DND-41 (cell line): ENCODE measurements around the gene HTT-AS.

Experiments used
- ATAC-seq: fragments of 200-7000 bp; cut with Tn5 transposase; 3 replicates; pipeline ENCODE4 v1.9.1; 2021; ENCODE audit warnings: low read depth; ENCODE audit not compliant: insufficient read depth
- DNase-seq: peaks from one replicate; pipeline ENCODE4 v3.0.0-alpha.2; 2020
- H2AFZ ChIP-seq: 2 replicates; pipeline ENCODE4 v1.6.0; 2012; ENCODE audit warnings: low read depth, low read length
- H3K27ac ChIP-seq: 2 replicates; pipeline ENCODE4 v1.5.1; 2012; ENCODE audit warnings: low read length, inconsistent platforms
- H3K27me3 ChIP-seq: fragments of 200-600 bp; sonication (generic); 2 replicates; pipeline ENCODE4 v1.6.0; 2012; ENCODE audit warnings: low read length, mild to moderate bottlenecking, inconsistent platforms; ENCODE audit not compliant: insufficient read depth, poor library complexity
- H3K36me3 ChIP-seq: 2 replicates; pipeline ENCODE4 v1.5.1; 2012; ENCODE audit warnings: low read length, inconsistent platforms; ENCODE audit not compliant: insufficient read depth
- H3K4me1 ChIP-seq: 2 replicates; pipeline ENCODE4 v1.5.1; 2012; ENCODE audit warnings: mild to moderate bottlenecking, low read length; ENCODE audit not compliant: insufficient read depth
- H3K4me2 ChIP-seq: 2 replicates; pipeline ENCODE4 v1.6.0; 2012; ENCODE audit warnings: mild to moderate bottlenecking, moderate library complexity, low read length, inconsistent platforms; ENCODE audit not compliant: insufficient read depth
- H3K4me3 ChIP-seq, 2 experiments: fragments of 200-600 bp in 1 of 2; shearing (Covaris generic) in 1 of 2; 2 replicates each; pipeline ENCODE4 v1.5.1; 2012 to 2016; ENCODE audit warnings: inconsistent platforms in 2 of 2, low read length in 2 of 2, mild to moderate bottlenecking in 2 of 2, low read depth in 1 of 2, moderate library complexity in 1 of 2
- H3K79me2 ChIP-seq: 2 replicates; pipeline ENCODE4 v1.6.0; 2012; ENCODE audit warnings: low read length, inconsistent platforms; ENCODE audit not compliant: insufficient read depth
- H3K9ac ChIP-seq: 2 replicates; pipeline ENCODE4 v1.6.0; 2012; ENCODE audit warnings: low read depth, mild to moderate bottlenecking, inconsistent platforms, low read length, moderate library complexity
- H3K9me3 ChIP-seq: 2 replicates; pipeline ENCODE4 v1.5.1; 2012; ENCODE audit warnings: low read length, moderate library complexity, mild to moderate bottlenecking, inconsistent platforms; ENCODE audit not compliant: insufficient read depth, severe bottlenecking
- H4K20me1 ChIP-seq: 2 replicates; pipeline ENCODE4 v1.6.0; 2012; ENCODE audit warnings: low read length; ENCODE audit not compliant: insufficient read depth
- EZH2 ChIP-seq: IDR thresholded peaks from 3 replicates; pipeline ENCODE4 v1.6.1; 2012; ENCODE audit warnings: borderline replicate concordance, low read depth, mild to moderate bottlenecking, moderate library complexity, low read length, inconsistent platforms; ENCODE audit not compliant: severe bottlenecking
- TF ChIP-seq, protein P1 (sequence below): IDR thresholded peaks from 2 replicates; pipeline ENCODE4 v1.5.1; 2012; ENCODE audit warnings: borderline replicate concordance, low read length, moderate library complexity, mild to moderate bottlenecking; ENCODE audit not compliant: poor library complexity, severe bottlenecking; ENCODE audit errors: extremely low read depth

HTT-AS gene

DNA sequence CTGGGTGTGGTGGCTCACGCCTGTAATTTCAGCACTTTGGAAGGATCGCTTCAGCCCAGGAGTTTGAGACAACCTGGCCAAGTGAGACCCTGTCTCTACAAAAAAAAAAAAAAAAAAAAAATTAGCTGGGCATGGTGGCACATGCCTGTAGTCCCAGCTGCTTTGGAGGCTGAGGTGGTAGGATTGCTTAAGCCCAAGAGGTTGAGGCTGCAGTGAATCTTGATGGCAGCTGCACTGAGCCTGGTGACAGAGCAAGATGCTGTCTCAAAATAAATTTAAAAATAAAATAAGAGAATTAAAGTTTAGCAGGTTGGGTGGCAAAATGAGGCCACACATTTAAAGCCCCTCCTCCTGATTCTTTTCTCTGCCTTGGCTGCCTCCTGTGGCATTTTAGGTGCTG, 47.3 kb upstream of the HTT-AS start:
- H2AFZ ChIP-seq = no peak overlapping the region
- H3K27me3 ChIP-seq = no peaks in the 10 kb centered on the region
- H3K9ac ChIP-seq = no peak overlapping the region
- no peaks in the 10 kb centered on the region for H4K20me1 ChIP-seq
- TF ChIP-seq, protein P1, sequence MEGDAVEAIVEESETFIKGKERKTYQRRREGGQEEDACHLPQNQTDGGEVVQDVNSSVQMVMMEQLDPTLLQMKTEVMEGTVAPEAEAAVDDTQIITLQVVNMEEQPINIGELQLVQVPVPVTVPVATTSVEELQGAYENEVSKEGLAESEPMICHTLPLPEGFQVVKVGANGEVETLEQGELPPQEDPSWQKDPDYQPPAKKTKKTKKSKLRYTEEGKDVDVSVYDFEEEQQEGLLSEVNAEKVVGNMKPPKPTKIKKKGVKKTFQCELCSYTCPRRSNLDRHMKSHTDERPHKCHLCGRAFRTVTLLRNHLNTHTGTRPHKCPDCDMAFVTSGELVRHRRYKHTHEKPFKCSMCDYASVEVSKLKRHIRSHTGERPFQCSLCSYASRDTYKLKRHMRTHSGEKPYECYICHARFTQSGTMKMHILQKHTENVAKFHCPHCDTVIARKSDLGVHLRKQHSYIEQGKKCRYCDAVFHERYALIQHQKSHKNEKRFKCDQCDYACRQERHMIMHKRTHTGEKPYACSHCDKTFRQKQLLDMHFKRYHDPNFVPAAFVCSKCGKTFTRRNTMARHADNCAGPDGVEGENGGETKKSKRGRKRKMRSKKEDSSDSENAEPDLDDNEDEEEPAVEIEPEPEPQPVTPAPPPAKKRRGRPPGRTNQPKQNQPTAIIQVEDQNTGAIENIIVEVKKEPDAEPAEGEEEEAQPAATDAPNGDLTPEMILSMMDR = no peak
- TF ChIP-seq EZH2 = no peak
- H3K4me2 ChIP-seq = no peak overlapping the region
- ATAC-seq (no peak), DNase-seq (no peak)
- no peaks in the 10 kb centered on the region for H3K4me1 ChIP-seq
- peaks cover 60% of the 10 kb centered on the region for H3K36me3 ChIP-seq
- H3K4me3 ChIP-seq = no peak overlapping the region
- no peaks in the 10 kb centered on the region for H3K9me3 ChIP-seq
- H3K27ac ChIP-seq = no peak overlapping the region
- H3K79me2 ChIP-seq = no peaks in the 10 kb centered on the region

DNA sequence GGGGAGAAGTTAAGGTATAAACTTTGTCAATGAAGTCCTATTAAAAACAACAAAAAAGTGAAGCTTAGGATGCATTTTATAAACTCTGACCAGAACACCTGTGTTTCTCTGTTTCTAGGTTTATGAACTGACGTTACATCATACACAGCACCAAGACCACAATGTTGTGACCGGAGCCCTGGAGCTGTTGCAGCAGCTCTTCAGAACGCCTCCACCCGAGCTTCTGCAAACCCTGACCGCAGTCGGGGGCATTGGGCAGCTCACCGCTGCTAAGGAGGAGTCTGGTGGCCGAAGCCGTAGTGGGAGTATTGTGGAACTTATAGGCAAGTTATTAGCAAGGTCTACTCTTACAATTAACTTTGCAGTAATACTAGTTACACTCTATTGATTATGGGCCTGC, 46.8 kb upstream of the HTT-AS start:
- TF ChIP-seq, protein P1 = no peak
- no peak for TF ChIP-seq EZH2
- Histone ChIP-seq H3K36me3 (peaks cover 63% of the 10 kb centered on the region), H3K27me3 (no peaks in the 10 kb centered on the region), H3K4me2 (no peak overlapping the region), H3K79me2 (no peaks in the 10 kb centered on the region), H3K4me3 (no peak overlapping the region), H3K9ac (no peak overlapping the region), H4K20me1 (no peaks in the 10 kb centered on the region), H3K4me1 (no peaks in the 10 kb centered on the region), H3K9me3 (no peaks in the 10 kb centered on the region), H3K27ac (no peak overlapping the region), H2AFZ (no peak overlapping the region)
- ATAC-seq (no peak), DNase-seq (no peak)

DNA sequence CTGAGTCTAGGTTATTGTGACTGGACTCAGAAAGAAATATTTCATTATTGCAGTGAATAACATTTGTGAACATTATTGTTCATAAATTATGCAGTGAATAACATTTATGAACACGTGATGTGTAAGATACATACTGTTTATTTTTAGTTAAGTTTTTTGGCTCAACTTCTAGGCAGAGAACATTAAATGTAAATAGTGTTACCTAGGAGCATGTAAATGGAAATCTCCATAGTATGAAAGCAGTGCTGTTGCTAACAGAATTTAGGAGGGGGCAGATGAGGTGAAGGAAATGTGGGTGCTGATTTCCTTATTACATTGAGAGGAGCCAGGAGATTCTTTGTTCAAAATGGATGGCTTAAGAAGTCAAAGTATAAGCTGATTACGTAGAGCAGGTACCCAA, 45.1 kb upstream of the HTT-AS start:
- H3K9me3 ChIP-seq = no peaks in the 10 kb centered on the region
- H4K20me1 ChIP-seq = peaks cover 5% of the 10 kb centered on the region; the same call in 1 of the 2 replicates
- no peaks in the 10 kb centered on the region for H3K4me1 ChIP-seq
- no peak for ATAC-seq
- H2AFZ ChIP-seq = no peak overlapping the region
- H3K36me3 ChIP-seq = peaks cover 75% of the 10 kb centered on the region
- no peaks in the 10 kb centered on the region for H3K27me3 ChIP-seq
- no peak for DNase-seq
- TF ChIP-seq, protein P1 = no peak
- no peak for TF ChIP-seq EZH2
- H3K79me2 ChIP-seq = no peaks in the 10 kb centered on the region
- no peak overlapping the region for H3K4me2 ChIP-seq
- no peak overlapping the region for H3K4me3 ChIP-seq
- no peak overlapping the region for H3K9ac ChIP-seq
- no peak overlapping the region for H3K27ac ChIP-seq

DNA sequence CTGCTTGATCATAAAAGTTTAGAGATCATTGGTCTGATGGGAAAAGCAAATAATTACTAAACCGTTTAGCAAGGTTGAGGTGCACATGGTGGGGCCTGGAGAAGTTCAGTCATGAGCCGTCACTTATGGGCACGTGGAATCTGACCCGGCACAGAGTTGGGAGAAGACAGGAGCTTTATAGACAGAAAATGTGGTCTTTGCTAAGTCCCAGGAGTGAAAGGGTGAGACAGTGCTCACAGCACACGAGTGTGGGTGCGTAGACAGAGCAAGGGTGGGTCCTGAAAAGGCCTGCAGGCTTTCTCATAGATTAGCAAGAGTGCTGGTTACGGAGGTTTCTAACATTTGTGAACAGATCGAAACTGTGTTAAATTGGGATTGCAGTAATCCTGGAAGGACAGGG, 44.0 kb upstream of the HTT-AS start:
- H3K4me2 ChIP-seq = no peak overlapping the region
- DNase-seq (no peak), ATAC-seq (no peak)
- H2AFZ ChIP-seq = no peak overlapping the region
- H3K27me3 ChIP-seq = no peaks in the 10 kb centered on the region
- TF ChIP-seq, protein P1 = no peak
- TF ChIP-seq EZH2 = no peak
- peaks cover 5% of the 10 kb centered on the region; the same call in 1 of the 2 replicates for H4K20me1 ChIP-seq
- H3K79me2 ChIP-seq = no peaks in the 10 kb centered on the region
- no peaks in the 10 kb centered on the region for H3K9me3 ChIP-seq
- H3K27ac ChIP-seq = no peak overlapping the region
- no peaks in the 10 kb centered on the region for H3K4me1 ChIP-seq
- H3K4me3 ChIP-seq = no peak overlapping the region
- H3K9ac ChIP-seq = no peak overlapping the region
- H3K36me3 ChIP-seq = peaks cover 82% of the 10 kb centered on the region
